ENCODE data around the gene CCDC195.
"Not testable (repeated sequence)": the region's sequence is repeated elsewhere in the genome, so short reads cannot be mapped to it uniquely, and the experiment has no call there.

The CCDC195 gene

DNA sequence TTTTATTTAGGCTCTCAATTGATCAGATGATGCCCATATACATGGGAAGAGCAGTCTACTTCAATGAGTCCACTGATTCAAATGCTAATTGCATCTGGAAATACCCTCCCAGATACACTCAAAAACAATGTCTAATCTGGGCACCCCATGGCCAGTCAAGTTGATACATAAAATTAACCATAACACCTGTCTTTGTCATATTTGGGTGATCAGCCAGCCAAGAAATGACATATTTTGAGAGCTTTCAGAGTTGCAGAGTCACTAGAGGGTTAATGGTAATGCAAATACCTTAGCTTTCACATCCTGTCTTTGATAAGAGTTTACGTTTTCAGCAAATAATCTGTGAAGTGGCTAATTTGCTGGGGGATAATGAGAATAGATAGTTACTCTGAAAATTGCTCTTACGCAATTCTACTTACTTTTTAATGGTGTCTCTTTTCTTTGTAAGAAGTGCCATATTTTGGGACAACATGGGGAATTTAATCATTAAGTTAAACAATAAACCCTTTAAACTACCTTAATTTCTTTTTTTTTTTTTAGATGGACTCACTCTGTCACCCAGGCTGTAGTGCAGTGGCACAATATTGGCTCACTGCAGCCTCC is 49.1 kb downstream of the CCDC195 start:
- peak overlapping the region; percentile 85 for H3K27ac ChIP-seq (ENCODE audit: low read depth, low read length)
- peak overlapping the region; percentile 33 for H3K4me3 ChIP-seq (ENCODE audit: insufficient read depth, low read length, poor library complexity, severe bottlenecking)
- H3K36me3 ChIP-seq (ENCODE audit: low read length) = no peaks in the 10 kb centered on the region
- peak overlapping the region; percentile 55 for H2AFZ ChIP-seq (ENCODE audit: low read depth, low read length, severe bottlenecking)
- H3F3A ChIP-seq (ENCODE audit: insufficient read depth) = peaks cover 19% of the 10 kb centered on the region
- no peaks in the 10 kb centered on the region for H3K27me3 ChIP-seq (ENCODE audit: low read length)
- H3K9me2 ChIP-seq (replicated peaks; ENCODE audit: insufficient read depth, low read length) = no peaks in the 10 kb centered on the region
- no peaks in the 10 kb centered on the region for H3K79me2 ChIP-seq (ENCODE audit: insufficient read depth, low read length)
- TF ChIP-seq, protein P1, sequence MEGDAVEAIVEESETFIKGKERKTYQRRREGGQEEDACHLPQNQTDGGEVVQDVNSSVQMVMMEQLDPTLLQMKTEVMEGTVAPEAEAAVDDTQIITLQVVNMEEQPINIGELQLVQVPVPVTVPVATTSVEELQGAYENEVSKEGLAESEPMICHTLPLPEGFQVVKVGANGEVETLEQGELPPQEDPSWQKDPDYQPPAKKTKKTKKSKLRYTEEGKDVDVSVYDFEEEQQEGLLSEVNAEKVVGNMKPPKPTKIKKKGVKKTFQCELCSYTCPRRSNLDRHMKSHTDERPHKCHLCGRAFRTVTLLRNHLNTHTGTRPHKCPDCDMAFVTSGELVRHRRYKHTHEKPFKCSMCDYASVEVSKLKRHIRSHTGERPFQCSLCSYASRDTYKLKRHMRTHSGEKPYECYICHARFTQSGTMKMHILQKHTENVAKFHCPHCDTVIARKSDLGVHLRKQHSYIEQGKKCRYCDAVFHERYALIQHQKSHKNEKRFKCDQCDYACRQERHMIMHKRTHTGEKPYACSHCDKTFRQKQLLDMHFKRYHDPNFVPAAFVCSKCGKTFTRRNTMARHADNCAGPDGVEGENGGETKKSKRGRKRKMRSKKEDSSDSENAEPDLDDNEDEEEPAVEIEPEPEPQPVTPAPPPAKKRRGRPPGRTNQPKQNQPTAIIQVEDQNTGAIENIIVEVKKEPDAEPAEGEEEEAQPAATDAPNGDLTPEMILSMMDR (IDR thresholded peaks at IDR 0.05; ENCODE audit: insufficient read depth, low read length, poor library complexity, severe bottlenecking) = no peak
- TF ChIP-seq EZH2phosphoT487 (conservative IDR thresholded peaks at IDR 0.05; ENCODE audit: low read length) = no peak
- no peaks in the 10 kb centered on the region for H4K20me1 ChIP-seq (ENCODE audit: low read depth, low read length)
- peak overlapping the region; percentile 64 for H3K4me2 ChIP-seq (ENCODE audit: low read depth, low read length, poor library complexity, severe bottlenecking)
- H3K9ac ChIP-seq (ENCODE audit: low read length) = peak overlapping the region; percentile 42
- H3K9me3 ChIP-seq (ENCODE audit: insufficient read depth, low read length) = peaks cover 5% of the 10 kb centered on the region; the same call in 1 of the 2 replicates

GRCh38 chr2:224663322-224663721 is 52.8 kb downstream of the CCDC195 start:
- not testable (repeated sequence) for H4K20me1 ChIP-seq (ENCODE audit: low read depth, low read length); H3K9ac ChIP-seq (ENCODE audit: low read length); H3K36me3 ChIP-seq (ENCODE audit: low read length); H3K9me2 ChIP-seq (replicated peaks; ENCODE audit: insufficient read depth, low read length); H3K4me3 ChIP-seq (ENCODE audit: insufficient read depth, low read length, poor library complexity, severe bottlenecking); H3K79me2 ChIP-seq (ENCODE audit: insufficient read depth, low read length); H3K27me3 ChIP-seq (ENCODE audit: low read length); H3K9me3 ChIP-seq (ENCODE audit: insufficient read depth, low read length); H2AFZ ChIP-seq (ENCODE audit: low read depth, low read length, severe bottlenecking); H3K4me2 ChIP-seq (ENCODE audit: low read depth, low read length, poor library complexity, severe bottlenecking); H3K27ac ChIP-seq (ENCODE audit: low read depth, low read length)
- peaks cover 15% of the 10 kb centered on the region for H3F3A ChIP-seq (ENCODE audit: insufficient read depth)

- not testable (repeated sequence) for H3K9ac ChIP-seq (ENCODE audit: low read length); H3K27me3 ChIP-seq (ENCODE audit: low read length); H3K4me3 ChIP-seq (ENCODE audit: insufficient read depth, low read length, poor library complexity, severe bottlenecking); H2AFZ ChIP-seq (ENCODE audit: low read depth, low read length, severe bottlenecking); H3K27ac ChIP-seq (ENCODE audit: low read depth, low read length); H3K9me3 ChIP-seq (ENCODE audit: insufficient read depth, low read length); H3F3A ChIP-seq (ENCODE audit: insufficient read depth); H4K20me1 ChIP-seq (ENCODE audit: low read depth, low read length); H3K9me2 ChIP-seq (replicated peaks; ENCODE audit: insufficient read depth, low read length); H3K79me2 ChIP-seq (ENCODE audit: insufficient read depth, low read length); H3K36me3 ChIP-seq (ENCODE audit: low read length); H3K4me2 ChIP-seq (ENCODE audit: low read depth, low read length, poor library complexity, severe bottlenecking)
Measured at GRCh38 chr2:224661708-224662107, 54.5 kb downstream of the CCDC195 start.

GRCh38 chr2:224659714-224660113 is 56.5 kb downstream of the CCDC195 start:
- H3K4me3 ChIP-seq (ENCODE audit: insufficient read depth, low read length, poor library complexity, severe bottlenecking) = no peak overlapping the region
- no peak overlapping the region for H3K9ac ChIP-seq (ENCODE audit: low read length)
- H3K9me2 ChIP-seq (replicated peaks; ENCODE audit: insufficient read depth, low read length) = no peaks in the 10 kb centered on the region
- H3K79me2 ChIP-seq (ENCODE audit: insufficient read depth, low read length) = no peaks in the 10 kb centered on the region
- peaks cover 5% of the 10 kb centered on the region; the same call in 1 of the 2 replicates for H3K9me3 ChIP-seq (ENCODE audit: insufficient read depth, low read length)
- no peaks in the 10 kb centered on the region for H4K20me1 ChIP-seq (ENCODE audit: low read depth, low read length)
- H3F3A ChIP-seq (ENCODE audit: insufficient read depth) = no peaks in the 10 kb centered on the region
- H2AFZ ChIP-seq (ENCODE audit: low read depth, low read length, severe bottlenecking) = peak overlapping the region; percentile 53
- no peaks in the 10 kb centered on the region for H3K36me3 ChIP-seq (ENCODE audit: low read length)
- no peak overlapping the region for H3K27ac ChIP-seq (ENCODE audit: low read depth, low read length)
- H3K4me2 ChIP-seq (ENCODE audit: low read depth, low read length, poor library complexity, severe bottlenecking) = peak overlapping the region; percentile 32
- TF ChIP-seq, protein P1 (IDR thresholded peaks at IDR 0.05; ENCODE audit: insufficient read depth, low read length, poor library complexity, severe bottlenecking) = no peak
- no peak for TF ChIP-seq EZH2phosphoT487 (conservative IDR thresholded peaks at IDR 0.05; ENCODE audit: low read length)
- H3K27me3 ChIP-seq (ENCODE audit: low read length) = no peaks in the 10 kb centered on the region
